Astrocyte (in vitro differentiated cells and primary cell): ENCODE data around the gene S100PBP.

Experiments
- CTCF ChIP-seq: IDR thresholded peaks from 2 replicates; pipeline ENCODE4 v1.5.1; 2011; ENCODE audit warnings: low read depth, mild to moderate bottlenecking, inconsistent platforms, low read length, moderate library complexity; ENCODE audit not compliant: insufficient read depth
- EZH2 ChIP-seq: IDR thresholded peaks from 2 replicates; pipeline ENCODE4 v1.6.1; 2012; ENCODE audit warnings: mild to moderate bottlenecking, low read length, inconsistent platforms; ENCODE audit not compliant: insufficient read depth

- no peak for TF ChIP-seq CTCF
- no peak for TF ChIP-seq EZH2
Observed at GRCh38 chr1:32858136-32858535, 40.7 kb downstream of the S100PBP start.
